NK-92 treated with Interleukin-12 subunit alpha and Interleukin-12 subunit beta, amount 100 ng/mL, for 24 hours (cell line): Measurements from ENCODE around the gene CLIC4.
"Not testable (repeated sequence)": the region's sequence is repeated elsewhere in the genome, so short reads cannot be mapped to it uniquely, and the experiment has no call there.

ENCODE experiments used
- DNase-seq: peaks from one replicate; lab custom pipeline; 2025; lab: John Stamatoyannopoulos, UW

Gene CLIC4

DNA sequence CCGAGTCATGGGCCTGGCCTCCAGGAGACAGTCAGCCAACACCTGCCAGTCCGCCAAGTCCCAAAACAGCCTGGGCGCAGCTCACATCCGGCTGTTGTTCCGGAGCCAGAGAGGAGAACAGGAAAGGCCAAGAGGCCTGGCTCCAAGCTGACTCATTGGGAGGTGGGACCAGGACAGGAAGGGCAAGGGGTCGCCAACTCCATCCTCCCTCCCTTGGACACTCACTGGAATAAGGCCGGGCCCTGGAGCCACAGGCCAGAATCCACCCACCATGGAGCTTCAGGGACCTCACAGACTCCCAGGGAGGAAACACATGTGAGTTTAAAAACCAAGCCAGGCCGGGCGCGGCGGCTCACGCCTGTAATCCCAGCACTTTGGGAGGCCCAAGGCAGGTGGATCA, 25.1 kb upstream of the CLIC4 start:
- DNase-seq, result no peak

DNA sequence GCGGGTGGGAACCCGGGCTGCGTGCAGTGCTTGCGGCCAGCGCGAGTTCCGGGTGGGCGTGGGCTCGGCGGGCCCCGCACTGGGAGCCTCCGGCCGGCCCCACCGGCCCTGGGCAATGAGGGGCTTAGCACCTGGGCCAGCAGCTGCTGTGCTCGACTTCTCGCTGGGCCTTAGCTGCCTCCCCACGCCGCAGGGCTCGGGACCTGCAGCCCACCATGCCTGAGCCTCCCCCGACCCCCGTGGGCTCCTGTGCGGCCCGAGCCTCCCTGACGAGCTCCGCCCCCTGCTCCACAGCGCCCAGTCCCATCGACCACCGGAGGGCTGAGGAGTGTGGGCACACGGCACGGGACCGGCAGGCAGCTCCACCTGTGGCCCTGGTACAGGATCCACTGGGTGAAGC, 23.7 kb upstream of the CLIC4 start:
- no peak for DNase-seq

DNA sequence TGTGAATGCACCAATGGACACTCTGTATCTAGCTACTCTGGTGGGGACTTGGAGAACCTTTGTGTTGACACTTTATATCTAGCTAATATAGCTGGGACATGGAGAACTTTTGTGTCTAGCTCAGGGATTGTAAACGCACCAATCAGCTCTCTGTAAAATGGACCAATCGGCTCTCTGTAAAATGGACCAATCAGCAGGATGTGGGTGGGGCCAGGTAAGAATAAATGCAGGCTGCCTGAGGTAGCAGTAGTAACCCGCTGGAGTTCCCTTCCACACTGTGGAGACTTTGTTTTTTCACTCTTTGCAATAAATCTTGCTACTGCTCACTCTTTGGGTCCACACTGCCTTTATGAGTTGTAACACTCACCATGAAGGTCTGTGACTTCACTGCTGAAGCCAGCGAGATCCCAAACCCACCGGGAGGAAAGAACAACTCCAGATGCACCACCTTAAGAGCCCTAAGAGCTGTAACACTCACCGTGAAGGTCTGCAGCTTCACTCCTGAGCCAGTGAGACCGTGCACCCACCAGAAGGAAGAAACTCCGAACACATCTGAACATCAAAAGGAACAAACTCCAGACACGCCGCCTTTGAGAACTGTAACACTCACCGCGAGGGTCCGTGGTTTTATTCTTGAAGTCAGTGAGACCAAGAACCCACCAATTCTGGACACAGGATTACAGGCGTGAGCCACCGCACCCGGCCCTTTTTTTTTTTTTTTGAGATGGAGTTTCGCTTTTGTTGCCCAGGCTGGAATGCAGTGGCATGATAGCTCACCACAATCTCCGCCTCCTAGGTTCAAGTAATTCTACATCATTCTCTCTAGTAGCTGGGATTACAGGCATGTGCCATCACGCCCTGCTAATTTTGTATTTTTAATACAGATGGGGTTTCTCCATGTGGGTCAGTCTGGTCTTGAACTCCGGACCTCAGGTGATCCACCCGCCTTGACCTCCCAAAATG, 22.9 kb upstream of the CLIC4 start:
- not testable (repeated sequence) for DNase-seq

DNA sequence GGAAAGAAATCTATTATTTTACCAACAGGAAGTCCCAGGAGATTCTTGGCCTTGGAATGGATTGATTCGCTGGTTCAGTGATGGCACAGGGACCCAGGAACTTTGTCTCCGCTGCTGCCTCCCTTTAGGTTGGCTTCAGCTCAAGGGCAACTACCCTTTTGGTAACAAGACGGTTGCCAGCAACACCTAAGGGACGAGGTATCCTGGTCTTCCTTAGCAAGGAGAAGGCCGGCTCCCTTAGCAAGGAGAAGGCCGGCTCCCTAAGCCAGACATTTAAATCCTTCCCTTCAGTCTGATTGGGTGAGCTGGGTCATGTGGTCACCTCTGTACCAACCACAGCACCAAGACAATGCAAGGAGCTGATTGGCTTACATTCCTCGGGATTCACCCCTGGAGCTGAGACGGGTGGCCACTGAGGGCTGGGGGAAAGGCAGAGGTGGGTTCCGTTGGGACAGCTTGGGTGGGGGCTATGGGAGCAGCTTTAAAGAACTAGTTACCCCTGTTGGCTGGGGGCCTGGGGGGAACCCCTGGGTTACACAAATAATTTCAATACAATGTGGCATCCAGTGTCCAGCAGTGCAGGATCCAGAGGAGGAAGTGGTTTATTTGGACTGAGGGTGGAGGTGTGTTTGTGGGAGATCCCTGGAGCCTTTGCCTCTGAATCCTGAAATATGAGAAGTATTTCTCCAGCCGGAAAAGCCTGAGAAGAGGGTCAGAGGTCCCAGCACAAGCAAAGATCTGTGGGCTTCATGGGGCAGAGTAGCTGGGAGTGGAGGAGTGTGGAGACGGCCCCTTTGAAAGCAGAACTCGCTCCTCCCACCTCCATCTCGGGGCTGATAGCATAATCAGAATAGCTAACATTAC, 20.7 kb upstream of the CLIC4 start:
- DNase-seq, result no peak

DNA sequence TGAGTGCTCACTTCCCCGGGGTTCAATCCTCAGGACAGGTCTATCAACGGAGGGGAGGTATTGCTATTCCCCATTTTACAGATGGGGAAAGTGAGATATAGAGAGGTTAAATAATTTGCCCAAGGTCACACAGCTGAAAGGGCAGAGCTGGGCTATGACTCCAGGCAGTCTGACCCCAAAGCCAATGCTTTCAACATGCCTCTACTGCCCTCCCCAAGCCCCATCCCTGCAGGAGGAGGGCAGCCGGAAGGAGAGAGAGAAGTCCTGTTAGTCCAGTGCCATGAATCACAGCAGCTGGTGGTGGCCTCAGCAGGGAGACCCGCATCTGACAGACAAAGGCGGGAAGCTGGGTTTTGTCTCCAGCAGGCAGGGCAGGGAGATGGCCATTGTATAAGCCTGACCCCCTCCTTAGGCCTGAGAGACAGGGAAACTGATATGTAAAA, 20.0 kb upstream of the CLIC4 start:
- no peak for DNase-seq

DNA sequence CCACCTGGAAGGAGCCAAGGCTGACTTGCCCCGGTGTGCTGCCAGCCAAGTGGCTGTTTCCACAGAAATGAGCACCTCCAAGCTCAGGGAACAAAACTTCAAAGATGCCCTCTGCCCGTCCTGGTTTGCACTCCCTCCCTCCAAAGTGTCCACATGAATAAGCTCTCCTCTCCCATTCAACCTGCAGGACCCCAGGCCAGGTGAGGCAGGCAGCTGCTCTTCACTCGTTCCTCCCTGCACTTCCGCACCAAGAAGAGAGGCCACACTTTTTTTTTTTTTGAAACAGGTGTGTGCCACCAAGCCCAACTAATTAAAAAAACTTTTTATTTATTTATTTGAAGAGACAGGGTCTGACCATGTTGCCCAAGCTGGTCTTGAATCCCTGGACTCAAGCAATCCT, 18.5 kb upstream of the CLIC4 start:
- no peak for DNase-seq

DNA sequence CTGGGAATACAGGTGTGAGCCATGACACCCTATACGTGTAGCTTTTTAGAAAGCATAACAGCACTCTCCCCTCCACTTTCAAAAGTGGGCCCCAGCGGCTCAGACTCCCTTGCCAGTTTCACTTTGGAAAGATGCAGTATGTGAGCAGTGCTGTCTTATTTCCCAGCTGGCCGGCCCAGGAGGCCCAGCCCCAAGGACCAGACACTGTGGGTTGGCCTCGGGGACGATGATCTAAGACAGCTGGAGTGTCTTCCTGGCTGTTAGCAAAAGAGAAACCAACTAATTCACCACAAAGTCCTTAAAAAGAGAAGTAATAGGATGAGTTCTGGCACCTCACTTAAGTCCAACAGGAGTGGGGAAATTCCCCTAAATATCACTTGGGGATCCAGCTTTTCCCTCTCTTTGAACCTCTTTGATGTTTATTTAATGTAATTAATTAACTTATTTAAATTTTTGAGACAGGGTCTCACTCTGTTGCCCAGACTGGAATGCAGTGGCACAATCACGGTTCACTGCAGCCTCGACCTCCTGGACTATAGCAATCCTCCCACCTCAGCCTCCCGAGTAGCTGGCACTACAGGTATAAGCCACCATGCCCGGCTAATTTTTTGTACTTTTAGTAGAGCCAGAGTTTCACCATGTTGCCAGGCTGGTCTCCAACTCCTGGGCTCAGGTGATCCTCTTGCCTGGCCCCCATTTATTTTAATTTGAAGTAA, 17.6 kb upstream of the CLIC4 start:
- DNase-seq, result no peak

DNA sequence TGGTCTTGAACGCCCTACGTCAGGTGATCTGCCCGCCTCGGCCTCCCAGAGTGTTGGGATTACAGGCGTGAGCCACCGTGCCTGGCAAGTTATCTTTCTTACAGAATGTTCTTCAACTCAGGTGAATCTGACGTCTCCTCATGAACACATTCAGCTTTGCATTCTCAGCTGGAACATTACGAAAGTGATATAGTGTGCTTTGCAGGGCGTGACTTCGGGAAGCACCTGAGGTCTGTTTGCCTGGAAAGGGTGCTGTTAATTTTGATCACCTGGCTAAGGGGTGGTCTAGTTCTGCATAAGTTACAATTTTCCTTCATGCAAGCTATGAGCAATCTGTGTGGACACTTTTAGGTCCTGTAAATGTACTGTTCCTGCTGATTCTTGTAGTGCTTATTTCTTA, 16.3 kb upstream of the CLIC4 start:
- no peak for DNase-seq

DNA sequence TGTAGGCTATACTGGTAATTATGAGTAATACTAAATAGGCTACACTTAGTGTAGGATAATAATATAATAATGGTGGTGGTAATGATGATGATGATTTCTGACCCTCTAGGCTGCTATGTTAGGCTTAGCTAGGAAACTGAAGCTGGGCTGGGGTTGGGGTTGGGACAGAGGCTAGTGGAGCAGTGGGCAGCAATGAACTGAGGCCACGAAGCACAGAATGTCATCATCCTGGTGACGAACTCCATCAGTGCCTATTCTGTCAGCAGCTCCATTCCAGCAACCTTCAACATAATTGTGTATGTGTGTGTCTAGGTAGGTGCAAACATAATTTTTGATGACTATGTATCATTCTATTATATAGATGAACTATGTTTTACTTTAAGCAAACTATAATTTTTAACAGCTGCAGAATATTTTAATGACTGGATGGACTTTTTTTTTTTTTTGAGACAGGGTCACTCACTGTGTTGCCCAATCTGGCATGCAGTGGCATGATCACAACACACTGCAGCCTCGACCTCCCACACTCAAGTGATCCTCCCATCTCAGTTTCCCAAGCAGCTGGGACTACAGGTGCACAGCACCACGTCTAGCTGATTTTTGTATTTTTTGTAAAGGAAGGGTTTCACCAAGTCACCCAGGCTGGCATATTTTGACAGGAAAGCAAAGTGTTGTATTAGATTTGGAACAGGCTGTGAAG, 12.9 kb upstream of the CLIC4 start:
- no peak for DNase-seq

DNA sequence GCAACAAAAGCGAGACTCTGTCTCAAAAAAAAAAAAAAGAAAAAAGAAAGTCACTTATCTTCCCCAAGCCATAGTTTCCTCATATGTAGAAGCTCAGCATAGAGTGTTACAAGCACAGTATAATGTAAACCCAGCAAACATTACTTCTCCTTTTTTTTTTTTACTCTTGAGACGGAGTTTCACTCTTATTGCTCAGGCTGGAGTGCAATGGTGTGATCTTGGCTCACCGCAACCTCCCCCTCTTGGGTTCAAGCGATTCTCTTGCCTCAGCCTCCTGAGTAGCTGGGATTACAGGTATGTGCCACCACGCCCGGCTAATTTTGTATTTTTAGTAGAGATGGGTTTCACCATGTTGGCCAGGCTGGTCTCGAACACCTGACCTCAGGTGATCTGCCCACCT, 11.9 kb upstream of the CLIC4 start:
- DNase-seq, result not testable (repeated sequence)

DNA sequence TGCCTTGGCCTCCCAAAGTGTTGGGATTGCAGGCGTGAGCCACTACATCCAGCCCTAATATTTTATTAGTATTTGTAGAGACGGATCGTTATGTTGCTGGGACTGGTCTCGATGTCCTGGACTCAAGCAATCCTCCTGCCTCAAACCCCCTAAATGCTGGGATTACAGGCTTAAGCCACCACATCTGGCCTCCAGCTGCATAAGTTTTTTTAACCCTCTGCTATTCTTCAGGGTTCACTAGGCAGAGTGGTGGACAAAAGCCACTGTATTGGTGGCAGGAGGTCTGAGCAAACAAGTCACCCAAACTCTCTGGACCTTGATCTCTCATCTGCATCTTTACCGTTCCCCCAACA, 10.1 kb upstream of the CLIC4 start:
- no peak for DNase-seq

DNA sequence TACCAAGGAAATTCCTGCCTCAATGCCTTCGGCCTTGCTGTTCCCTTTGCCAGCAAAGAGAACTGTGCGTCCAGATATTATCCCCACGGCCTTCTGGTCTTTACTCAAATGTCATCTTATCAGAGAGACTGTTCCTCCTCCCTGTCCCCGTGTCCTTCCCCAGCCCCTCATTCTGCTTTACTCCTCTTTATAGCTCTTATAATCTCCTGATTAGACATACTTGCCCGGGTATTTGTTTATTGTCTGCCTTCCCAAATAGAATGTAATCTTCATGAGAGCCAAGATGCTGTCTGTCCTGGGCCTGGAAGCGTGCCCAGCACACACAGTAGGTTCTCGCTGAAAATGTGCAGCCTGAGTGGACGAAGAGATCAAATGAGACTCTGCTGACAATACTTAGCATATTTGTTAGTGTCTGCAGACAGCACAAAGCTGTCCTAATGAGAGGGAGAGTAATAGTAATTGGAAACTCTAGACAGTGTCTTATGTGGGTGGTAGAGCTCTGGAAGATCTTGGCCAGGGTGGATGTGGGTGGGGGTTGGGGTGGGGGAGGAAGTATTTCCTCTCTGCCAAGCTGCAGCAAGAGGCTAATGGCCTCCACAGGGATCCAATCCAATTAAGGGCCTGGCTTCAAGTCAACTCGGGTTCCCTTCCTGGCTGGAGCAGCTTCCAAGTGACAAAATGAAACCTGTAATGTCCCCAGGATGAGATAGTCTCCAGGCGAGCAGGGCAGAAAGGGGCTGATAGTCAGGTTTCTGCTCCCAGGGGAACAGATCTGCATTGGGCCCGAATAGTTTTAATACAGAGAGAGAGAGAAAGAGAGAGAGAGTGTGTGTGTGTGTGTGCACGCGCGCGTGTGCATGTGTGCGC, 9.5 kb upstream of the CLIC4 start:
- DNase-seq, result no peak

DNA sequence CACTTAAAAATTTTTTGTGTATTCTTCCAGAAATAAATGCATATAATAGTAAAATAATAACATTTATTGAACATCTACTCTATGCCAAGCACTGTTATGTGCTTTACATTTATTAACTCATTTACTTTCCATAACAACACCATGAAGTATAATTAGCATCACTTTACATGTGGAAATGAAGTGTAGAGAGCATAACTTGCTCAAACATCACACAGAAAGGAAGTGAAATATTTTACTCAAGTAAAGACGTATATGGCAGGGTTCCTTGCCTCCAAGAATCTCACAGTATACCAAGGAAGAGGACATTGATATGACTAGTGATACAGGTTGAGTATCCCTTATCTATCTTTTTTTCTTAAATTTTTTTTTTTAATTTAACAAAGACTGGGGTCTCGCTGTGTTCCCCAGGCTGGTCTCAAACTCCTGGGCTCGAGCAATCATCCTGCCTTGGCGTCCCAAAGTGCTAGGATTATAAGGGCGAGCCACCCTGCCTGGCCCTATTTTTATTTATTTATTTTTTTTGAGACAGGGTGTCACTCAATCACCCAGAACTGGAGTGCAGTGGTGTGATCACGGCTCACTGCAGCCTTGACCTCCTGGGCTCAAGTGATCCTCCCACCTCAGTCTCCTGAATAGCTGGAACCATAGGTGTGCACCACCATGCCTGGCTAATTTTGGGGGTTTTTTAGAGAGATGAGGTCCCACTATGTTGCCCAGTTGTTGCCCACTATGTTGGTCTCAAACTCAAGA, 7.7 kb upstream of the CLIC4 start:
- DNase-seq, result no peak

DNA sequence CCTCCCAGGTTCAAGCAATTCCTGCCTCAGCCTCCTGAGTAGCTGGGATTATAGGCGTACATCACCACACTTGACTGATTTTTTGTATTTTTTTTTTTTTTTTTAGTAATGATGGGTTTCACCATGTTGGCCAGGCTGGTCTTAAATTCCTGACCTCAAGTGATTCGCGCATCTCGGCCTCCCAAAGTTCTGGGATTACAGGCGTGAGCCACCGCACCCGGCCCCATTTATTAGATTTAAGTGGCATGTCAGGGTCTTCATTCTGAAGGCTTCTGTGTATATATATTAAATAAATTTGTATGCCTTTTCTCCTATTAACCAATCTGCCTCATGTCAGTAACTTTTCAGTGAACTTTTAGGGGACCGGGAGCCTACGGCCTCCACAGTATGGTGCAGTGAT, 6.0 kb upstream of the CLIC4 start:
- DNase-seq, result no peak

DNA sequence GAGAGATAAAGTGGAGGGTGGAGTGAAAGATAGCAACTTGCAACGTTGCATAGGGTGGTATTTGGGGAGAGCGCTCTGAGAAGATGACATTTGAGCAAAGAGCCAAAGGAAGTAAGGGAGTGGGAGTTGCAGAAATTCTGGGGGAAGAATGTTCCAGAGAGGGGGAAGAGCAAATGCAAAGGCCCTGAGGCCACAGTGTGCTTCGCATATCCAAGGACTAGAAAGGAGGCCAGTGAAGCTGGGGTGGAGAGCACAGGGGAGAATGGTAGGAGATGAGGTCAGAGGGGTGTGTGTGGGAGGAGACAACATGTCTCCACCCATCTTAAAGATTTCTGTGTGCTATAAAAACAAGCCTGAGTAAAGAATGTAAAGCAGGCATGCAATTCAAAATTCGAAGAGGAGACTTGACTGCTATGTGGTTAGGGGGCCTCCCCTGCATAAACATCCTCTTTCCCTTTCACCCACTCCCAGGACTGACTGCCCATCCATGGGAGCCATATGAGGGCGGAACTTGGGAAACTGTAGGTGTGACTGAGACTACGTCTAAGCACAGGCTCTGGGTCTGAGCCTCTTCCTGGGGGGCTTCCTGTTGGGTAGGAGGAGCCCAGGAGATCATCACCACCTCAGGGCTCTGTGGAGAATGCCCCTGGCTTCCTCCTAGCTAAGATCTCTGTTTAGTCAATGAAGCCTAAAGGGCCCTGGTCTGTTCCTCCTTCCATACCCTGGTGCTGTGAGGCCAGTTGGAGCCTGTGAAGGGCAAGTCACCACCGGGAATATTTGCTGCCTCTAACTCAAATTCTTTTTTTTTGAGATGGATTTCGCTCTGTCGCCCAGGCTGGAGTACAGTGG, 2.9 kb upstream of the CLIC4 start:
- DNase-seq, result no peak

DNA sequence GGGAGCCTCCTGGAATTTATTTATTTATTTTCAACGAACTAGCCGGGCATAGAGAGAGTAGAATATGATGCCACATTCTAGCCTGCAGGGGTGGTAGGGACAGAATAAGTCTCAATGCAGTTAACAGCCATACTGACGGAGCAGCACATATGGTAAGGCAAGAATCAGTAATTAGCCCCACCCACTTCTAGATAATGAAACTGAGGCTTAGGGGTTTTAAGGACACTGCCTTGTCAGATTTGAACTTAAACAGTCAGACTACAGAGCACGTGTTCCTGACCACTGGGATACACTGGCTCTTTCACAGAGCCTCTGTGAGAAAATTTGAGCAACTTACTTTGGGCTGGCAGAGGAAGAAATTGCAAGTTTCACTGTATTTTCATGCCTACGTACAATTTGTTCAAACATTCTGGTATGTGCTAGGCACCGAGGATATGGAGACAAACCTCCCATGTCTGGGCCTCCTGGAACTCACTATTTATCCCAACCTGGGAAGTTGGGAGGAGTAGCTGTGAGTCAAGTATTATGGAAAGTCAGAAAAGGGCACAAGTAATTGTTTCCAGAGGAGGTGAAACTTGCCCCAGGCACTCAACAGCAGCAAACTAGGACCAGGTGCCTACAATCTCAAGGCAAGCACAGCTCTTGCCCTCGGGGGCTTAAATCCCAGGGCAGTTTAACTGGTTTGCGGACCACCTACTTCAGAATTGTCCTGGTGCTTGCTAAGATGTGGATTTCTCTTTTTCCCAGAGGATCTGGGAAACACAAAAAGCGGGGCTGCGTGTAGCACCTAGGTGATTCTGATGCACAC, 1.6 kb upstream of the CLIC4 start:
- DNase-seq, result no peak

DNA sequence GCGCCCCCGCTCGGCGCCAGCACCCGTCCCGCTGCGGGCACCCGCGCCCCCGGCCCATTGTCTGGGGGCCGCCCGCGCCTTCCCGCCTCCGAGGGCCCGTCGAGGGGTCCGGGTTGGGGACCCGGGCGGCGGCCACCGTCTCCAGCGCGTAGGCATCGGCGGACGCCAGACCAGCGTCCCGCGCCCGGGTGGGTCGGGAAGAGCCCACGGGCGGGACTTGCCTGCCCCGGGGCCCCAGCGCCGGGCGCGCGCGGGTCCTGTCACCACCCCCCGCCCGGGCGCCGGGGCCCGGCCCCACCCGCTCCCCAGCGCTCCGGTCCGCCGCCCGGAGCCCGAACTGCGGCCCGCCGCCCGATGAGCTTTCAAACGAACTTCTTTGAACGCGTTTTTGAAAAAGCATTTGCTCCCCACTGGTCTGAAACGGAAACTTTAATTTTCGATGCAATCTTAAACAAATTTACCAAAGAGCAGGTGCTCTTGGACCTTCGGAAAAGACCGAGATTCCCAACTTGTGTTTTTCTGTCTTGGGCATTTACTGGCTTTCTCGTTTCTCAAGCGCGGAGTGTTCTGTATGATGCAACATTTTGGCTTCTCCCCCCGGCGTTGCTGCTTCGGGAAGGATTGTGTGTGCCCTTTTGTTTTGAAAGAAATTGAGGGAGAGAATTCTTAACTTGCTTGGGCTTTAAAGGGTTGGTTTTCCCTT, 615 bp downstream of the CLIC4 start:
- no peak for DNase-seq
